Body of pancreas (tissue), 4 donors: Measurements from ENCODE around the gene GNAT1. TPM values are rescaled to one million over a fixed set of nuclear protein-coding genes. Genes with fewer than 3 reads are reported as not detected.

Experiments used
- ATAC-seq: fragments of 150-250 bp; one replicate; pipeline ENCODE4 v1.9.1; 2016
- DNase-seq, 4 donors: peaks; one replicate each; pipeline ENCODE4 v3.0.0-alpha.2; 2019
- H3K27ac ChIP-seq, 4 donors: fragments of 200-600 bp; sonication (generic); 1 replicate in 3 of 4; 2 replicates in 1 of 4; pipeline versions ENCODE4 v1.5.1 to v1.6.1; 2016 to 2019; ENCODE audit warnings: mild to moderate bottlenecking in 1 of 4, mixed read lengths in 1 of 4, moderate library complexity in 1 of 4
- H3K27me3 ChIP-seq, 2 donors: fragments of 200-600 bp; sonication (generic); one replicate each; pipeline ENCODE4 v1.6.0; 2016; ENCODE audit warnings: mild to moderate bottlenecking in 1 of 2
- H3K36me3 ChIP-seq, 2 donors: fragments of 200-600 bp; sonication (generic); replicated peaks in 1 of 2; 2 replicates each; pipeline ENCODE4 v1.5.1; 2016; ENCODE audit warnings: low read depth in 2 of 2; ENCODE audit not compliant: insufficient read depth in 1 of 2
- H3K4me1 ChIP-seq: fragments of 200-600 bp; sonication (generic); one replicate; pipeline ENCODE4 v1.6.0; 2016
- H3K4me3 ChIP-seq, 2 donors: fragments of 200-600 bp; sonication (generic); 1 replicate in 1 of 2; 2 replicates in 1 of 2; pipeline ENCODE4 v1.5.1; 2016 to 2019
- H3K9me3 ChIP-seq, 3 donors: fragments of 200-600 bp; sonication (generic); 1 replicate in 2 of 3; 2 replicates in 1 of 3; pipeline ENCODE4 v1.5.1; 2016
- POLR2A ChIP-seq, 3 donors: fragments of 450-650 bp; IDR thresholded peaks; one replicate each; pipeline ENCODE4 v1.6.1; 2016; ENCODE audit warnings: antibody characterized with exemption in 3 of 3, mild to moderate bottlenecking in 2 of 3
- WGBS, 2 donors: methylation state at CpG; one replicate each; pipeline ENCODE4 v1.1.5; 2017; 5-methylcytosine and 5-hydroxymethylcytosine counted together
- intact Hi-C: fragments of 100-400 bp; cut with DNase I; formaldehyde crosslinking; loops from one replicate; pipeline ENCODE4 v1.15.1; 2023
- total RNA-seq, 2 donors: library from RNA; depleted of rRNA; stranded (reverse); fragments of >200 nt; gene quantifications; one replicate each; pipeline ENCODE4 v1.1.0, GENCODE V29; 2016
- TF ChIP-seq, protein P1 (sequence below), 7 experiments: fragments of 450-650 bp in 4 of 7; fragments of 200-600 bp in 3 of 7; sonication (generic) in 3 of 7; IDR thresholded peaks; one replicate each; pipeline ENCODE4 v1.5.1; 2016 to 2019; ENCODE audit warnings: antibody characterized with exemption in 7 of 7

GNAT1 gene
- total RNA-seq, 2 donors from 2014 or later: not detected

DNA sequence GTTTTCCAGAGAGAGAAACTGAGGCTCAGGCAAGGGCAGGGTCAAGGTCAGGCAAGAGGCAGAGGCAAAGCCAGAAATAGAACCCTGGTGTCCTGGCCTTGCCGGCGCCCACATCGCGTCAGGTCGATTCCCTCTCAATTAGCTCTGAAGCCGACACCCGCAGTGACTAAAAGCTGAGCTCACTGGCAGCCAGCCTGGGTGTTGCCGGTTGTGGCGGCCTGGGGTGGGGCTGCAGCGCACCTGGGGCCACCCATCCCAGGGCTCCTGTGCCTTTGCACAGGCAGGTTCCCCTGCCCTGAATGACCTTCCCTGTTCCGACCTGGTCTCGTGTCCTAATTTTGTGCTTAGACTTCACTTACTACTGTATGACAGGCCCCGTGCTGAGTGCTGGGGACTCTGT, 30.1 kb upstream of the GNAT1 start:
- no peaks in the 10 kb centered on the region for H3K27me3 ChIP-seq
- H3K4me1 ChIP-seq: peaks cover 7% of the 10 kb centered on the region
- H3K9me3 ChIP-seq: no peaks in the 10 kb centered on the region
- no peaks in the 10 kb centered on the region for H3K36me3 ChIP-seq
- ATAC-seq (no peak), DNase-seq (no peak)
- 66 to 74% methylated on average over 10 to 13 of the region's 13 CpGs for WGBS, 2 donors
- TF ChIP-seq POLR2A (IDR thresholded peaks at IDR 0.05): no peak
- TF ChIP-seq, protein P1, sequence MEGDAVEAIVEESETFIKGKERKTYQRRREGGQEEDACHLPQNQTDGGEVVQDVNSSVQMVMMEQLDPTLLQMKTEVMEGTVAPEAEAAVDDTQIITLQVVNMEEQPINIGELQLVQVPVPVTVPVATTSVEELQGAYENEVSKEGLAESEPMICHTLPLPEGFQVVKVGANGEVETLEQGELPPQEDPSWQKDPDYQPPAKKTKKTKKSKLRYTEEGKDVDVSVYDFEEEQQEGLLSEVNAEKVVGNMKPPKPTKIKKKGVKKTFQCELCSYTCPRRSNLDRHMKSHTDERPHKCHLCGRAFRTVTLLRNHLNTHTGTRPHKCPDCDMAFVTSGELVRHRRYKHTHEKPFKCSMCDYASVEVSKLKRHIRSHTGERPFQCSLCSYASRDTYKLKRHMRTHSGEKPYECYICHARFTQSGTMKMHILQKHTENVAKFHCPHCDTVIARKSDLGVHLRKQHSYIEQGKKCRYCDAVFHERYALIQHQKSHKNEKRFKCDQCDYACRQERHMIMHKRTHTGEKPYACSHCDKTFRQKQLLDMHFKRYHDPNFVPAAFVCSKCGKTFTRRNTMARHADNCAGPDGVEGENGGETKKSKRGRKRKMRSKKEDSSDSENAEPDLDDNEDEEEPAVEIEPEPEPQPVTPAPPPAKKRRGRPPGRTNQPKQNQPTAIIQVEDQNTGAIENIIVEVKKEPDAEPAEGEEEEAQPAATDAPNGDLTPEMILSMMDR (IDR thresholded peaks at IDR 0.05): no peak
- no peak overlapping the region for H3K27ac ChIP-seq
- no peak overlapping the region for H3K4me3 ChIP-seq
- intact Hi-C loops: no loop called here

DNA sequence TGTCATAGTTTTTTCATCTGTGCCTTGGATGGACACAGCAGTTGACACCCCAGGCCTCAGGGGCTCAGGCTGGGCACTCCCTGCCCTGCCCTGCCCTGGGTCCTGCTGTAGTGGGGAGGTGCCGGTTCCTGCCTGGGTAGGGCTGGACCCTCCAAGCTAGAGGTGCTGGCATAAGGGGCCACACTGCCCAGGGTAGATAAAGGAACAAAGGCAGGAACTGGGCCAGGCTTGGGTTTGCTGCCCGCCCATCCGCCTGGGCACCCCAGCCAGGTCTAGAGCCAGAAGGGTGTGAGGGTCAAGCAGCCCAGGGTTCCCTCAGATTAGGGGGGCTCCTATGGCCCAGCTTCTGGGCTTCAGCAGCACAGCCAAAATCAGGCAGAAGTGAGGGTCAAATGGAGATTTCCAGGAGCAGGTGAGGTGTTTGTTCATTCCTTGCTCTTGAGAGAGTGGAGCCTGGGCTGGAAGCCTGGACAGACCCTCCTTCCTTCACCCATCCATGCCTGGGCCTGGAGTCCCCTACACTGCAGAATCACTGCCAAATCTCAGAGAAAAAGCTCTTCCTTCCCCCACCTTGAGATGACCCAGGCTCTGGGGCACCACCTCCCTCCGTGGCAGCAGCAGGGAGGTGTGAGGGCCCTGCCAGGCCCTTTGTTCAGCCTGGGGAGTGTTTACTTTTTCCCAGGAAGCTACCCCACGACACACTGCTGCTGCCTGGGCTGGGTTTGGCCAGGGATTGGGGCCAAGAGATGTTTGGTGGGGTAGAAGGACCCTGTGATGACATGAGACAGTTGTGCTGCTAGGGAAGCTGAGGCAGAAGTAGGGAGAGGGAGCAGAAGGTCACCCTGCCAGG, 29.2 kb upstream of the GNAT1 start:
- H3K36me3 ChIP-seq: no peaks in the 10 kb centered on the region
- H3K27ac ChIP-seq: peak overlapping the region in 1 of 4 donors; percentile 11
- H3K27me3 ChIP-seq: no peaks in the 10 kb centered on the region
- intact Hi-C loops: no loop called here
- DNase-seq (no peak), ATAC-seq (no peak)
- H3K4me3 ChIP-seq: no peak overlapping the region
- H3K4me1 ChIP-seq: peaks cover 4% of the 10 kb centered on the region
- 59 to 72% methylated on average over 2 to 5 of the region's 5 CpGs for WGBS, 2 donors
- TF ChIP-seq POLR2A (IDR thresholded peaks at IDR 0.05): no peak
- TF ChIP-seq, protein P1 (IDR thresholded peaks at IDR 0.05): no peak
- H3K9me3 ChIP-seq: no peaks in the 10 kb centered on the region

DNA sequence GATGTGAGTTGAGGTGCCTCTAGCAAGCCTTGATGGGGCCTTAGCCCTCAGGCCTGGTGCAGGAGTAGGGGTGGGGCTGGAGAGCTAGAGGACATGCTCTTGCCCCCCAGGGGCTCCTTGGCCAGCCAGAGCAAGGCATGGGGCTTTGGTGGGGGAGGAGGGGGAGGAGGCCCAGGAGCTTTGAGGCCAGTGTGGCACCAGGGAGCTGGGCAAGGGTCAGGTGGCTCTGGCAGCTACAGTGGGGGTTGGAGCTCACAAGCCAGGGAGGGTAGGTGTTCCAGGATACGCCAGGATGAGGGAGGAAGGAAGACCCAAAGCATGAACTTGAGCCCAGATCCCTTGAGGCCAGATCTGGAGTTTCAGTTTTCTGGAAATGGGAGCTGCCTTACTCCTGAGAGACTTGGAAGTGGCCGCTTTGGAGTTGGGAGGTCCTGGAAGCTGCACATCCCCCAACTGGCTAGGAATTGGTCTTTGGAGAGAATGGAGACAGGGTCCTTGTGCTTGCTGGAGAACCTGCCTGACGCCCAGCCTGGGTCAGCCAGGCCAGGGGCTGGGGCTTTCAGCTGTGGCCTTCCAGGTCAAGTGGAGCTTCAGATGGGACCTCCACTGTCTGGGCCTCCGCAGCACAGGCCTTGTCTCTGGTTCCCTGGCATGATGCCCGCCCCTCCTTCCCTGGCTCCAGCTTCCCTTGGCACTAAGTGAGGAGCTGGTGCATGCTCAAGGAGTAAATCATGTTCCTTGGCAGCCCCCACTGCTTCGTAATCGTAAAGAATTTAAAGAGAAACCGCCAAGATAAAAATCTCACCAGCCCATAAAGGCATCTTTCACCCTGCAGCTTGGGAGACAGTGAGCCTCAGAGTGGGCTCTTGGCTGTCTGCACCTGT, 27.6 kb upstream of the GNAT1 start:
- H3K4me3 ChIP-seq: no peak overlapping the region
- H3K27me3 ChIP-seq: no peaks in the 10 kb centered on the region
- 60 to 62% methylated on average over 6 to 8 of the region's 8 CpGs for WGBS, 2 donors
- H3K9me3 ChIP-seq: no peaks in the 10 kb centered on the region
- peaks cover 4% of the 10 kb centered on the region for H3K4me1 ChIP-seq
- H3K27ac ChIP-seq: peak overlapping the region in 2 of 4 donors; percentile 8 to 37
- ATAC-seq (no peak), DNase-seq (peak; percentile 48 to 69 (median 58))
- no peak for TF ChIP-seq POLR2A (IDR thresholded peaks at IDR 0.05)
- TF ChIP-seq, protein P1 (IDR thresholded peaks at IDR 0.05): no peak
- H3K36me3 ChIP-seq: no peaks in the 10 kb centered on the region
- intact Hi-C loops: no loop called here

DNA sequence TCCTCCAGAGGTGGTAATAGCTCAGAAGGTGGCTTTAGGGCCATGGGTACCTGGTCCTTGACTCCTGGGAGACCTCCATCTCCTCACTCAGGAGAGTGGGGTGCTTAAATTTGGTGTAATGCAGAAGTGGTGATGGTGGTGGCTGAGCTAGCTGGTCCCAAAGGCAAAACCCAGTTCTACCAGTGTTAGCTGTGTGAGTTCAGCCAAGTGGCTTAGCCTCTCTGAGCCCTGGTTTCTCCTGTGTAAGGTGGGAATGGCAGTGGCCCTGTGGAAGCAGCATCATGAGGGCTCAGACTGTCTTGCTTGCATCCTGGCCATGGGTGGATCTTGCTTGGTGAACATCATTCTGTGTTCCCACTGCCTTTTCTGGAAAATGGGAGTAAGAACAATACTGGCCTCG, 26.9 kb upstream of the GNAT1 start:
- intact Hi-C loops: no loop called here
- H3K9me3 ChIP-seq: no peaks in the 10 kb centered on the region
- H3K4me1 ChIP-seq: peaks cover 4% of the 10 kb centered on the region
- no peak overlapping the region for H3K4me3 ChIP-seq
- 60 to 67% methylated on average over 1 of the region's 1 CpG for WGBS, 2 donors
- ATAC-seq (no peak), DNase-seq (no peak)
- H3K27ac ChIP-seq: no peak overlapping the region
- no peaks in the 10 kb centered on the region for H3K36me3 ChIP-seq
- no peak for TF ChIP-seq POLR2A (IDR thresholded peaks at IDR 0.05)
- TF ChIP-seq, protein P1 (IDR thresholded peaks at IDR 0.05): no peak
- no peaks in the 10 kb centered on the region for H3K27me3 ChIP-seq
